Esophagus muscularis mucosa (tissue), 4 donors: ENCODE results near the gene IGSF21. TPM values are rescaled to one million over a fixed set of nuclear protein-coding genes. Genes with fewer than 3 reads are reported as not detected.

ENCODE experiments used
- DNase-seq: peaks from one replicate; pipeline ENCODE4 v3.0.0-alpha.2; 2017; ENCODE audit errors: extremely low spot score
- H3K27ac ChIP-seq, 4 donors: fragments of 200-600 bp; sonication (generic); replicated peaks in 1 of 4; 1 replicate in 3 of 4; 2 replicates in 1 of 4; pipeline ENCODE4 v1.5.1; 2016 to 2019; ENCODE audit warnings: mild to moderate bottlenecking in 1 of 4
- H3K27me3 ChIP-seq, 4 donors: fragments of 200-600 bp; sonication (generic); one replicate each; pipeline versions ENCODE4 v1.5.1 to v1.6.0; 2016 to 2019
- H3K36me3 ChIP-seq, 4 donors: fragments of 200-600 bp; sonication (generic); one replicate each; pipeline ENCODE4 v1.5.1; 2016 to 2019
- H3K4me1 ChIP-seq, 4 donors: fragments of 200-600 bp; sonication (generic); one replicate each; pipeline ENCODE4 v1.5.1; 2016 to 2019
- H3K4me3 ChIP-seq, 4 donors: fragments of 200-600 bp; sonication (generic); 1 replicate in 2 of 4; 2 replicates in 2 of 4; pipeline ENCODE4 v1.5.1; 2016 to 2019; ENCODE audit warnings: mild to moderate bottlenecking in 4 of 4, moderate library complexity in 1 of 4
- H3K9me3 ChIP-seq, 4 donors: fragments of 200-600 bp; sonication (generic); 1 replicate in 3 of 4; 2 replicates in 1 of 4; pipeline ENCODE4 v1.5.1; 2016 to 2019
- CTCF ChIP-seq, 3 experiments: fragments of 200-600 bp in 2 of 3; fragments of 450-650 bp in 1 of 3; sonication (generic) in 2 of 3; IDR thresholded peaks; one replicate each; pipeline ENCODE4 v1.5.1; 2017 to 2019; ENCODE audit warnings: antibody characterized with exemption in 3 of 3, mild to moderate bottlenecking in 2 of 3, moderate library complexity in 1 of 3
- EP300 ChIP-seq: sonication (generic); formaldehyde crosslinking; IDR thresholded peaks from one replicate; pipeline ENCODE4 v1.6.1; 2017; ENCODE audit warnings: antibody characterized with exemption
- POLR2A ChIP-seq: fragments of 450-650 bp; IDR thresholded peaks from one replicate; pipeline ENCODE4 v1.6.1; 2017; ENCODE audit warnings: antibody characterized with exemption, moderate library complexity, mild to moderate bottlenecking, low read depth
- POLR2AphosphoS5 ChIP-seq, 2 donors: sonication (generic); formaldehyde crosslinking; IDR thresholded peaks; one replicate each; pipeline ENCODE4 v1.6.1; 2017; ENCODE audit warnings: antibody characterized with exemption in 2 of 2
- WGBS: methylation state at CpG from one replicate; pipeline ENCODE4 v1.1.5; 2018; 5-methylcytosine and 5-hydroxymethylcytosine counted together
- intact Hi-C: fragments of 100-400 bp; cut with DNase I; formaldehyde crosslinking; loops from one replicate; pipeline ENCODE4 v1.15.1; 2023
- total RNA-seq, 4 donors: library from RNA; depleted of rRNA; stranded (reverse); fragments of >200 nt; gene quantifications; one replicate each; pipeline versions ENCODE4 v1.1.0 to v1.2.1, GENCODE V29; 2016

The IGSF21 gene
- total RNA-seq, 4 donors from 2014 or later: 1.1 to 2.7 (median 1.2) TPM

DNA sequence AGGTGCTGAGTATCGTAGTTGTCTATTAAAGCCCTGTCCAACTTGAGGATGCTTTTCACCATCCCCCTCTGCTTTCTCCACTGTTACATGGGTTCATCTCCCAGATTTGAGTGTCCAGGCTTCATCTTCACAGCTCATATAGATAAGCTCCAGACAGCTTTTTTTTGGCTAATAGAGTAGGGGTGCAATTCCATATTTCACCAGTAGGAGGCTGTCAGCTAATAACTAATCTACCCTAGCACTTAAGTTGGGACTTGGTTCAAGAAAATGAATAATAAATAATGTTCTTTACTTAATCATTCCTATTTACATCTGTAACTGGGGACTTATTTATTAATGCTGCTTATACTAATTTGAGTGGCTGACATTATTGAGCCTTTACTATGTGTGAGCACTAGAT is 124.5 kb downstream of the IGSF21 start:
- Histone ChIP-seq H3K4me1 (no peaks in the 10 kb centered on the region), H3K27me3 (peaks cover 0 to 60% (median 0%) of the 10 kb centered on the region in 4 donors), H3K36me3 (no peaks in the 10 kb centered on the region), H3K27ac (no peak overlapping the region), H3K4me3 (no peak overlapping the region), H3K9me3 (peaks cover 0 to 20% (median 13%) of the 10 kb centered on the region in 4 donors)
- DNase-seq: no peak
- 93% methylated on average over 1 of the region's 1 CpG for WGBS
- intact Hi-C loops: no loop called here
- TF ChIP-seq CTCF (IDR thresholded peaks at IDR 0.05) (peak in 1 of 3 experiments; percentile 11), POLR2A (no peak), POLR2AphosphoS5 (IDR thresholded peaks at IDR 0.05) (no peak), EP300 (no peak)

- Histone ChIP-seq H3K4me1 (no peaks in the 10 kb centered on the region), H3K4me3 (no peak overlapping the region), H3K9me3 (peaks cover 0 to 20% (median 13%) of the 10 kb centered on the region in 4 donors), H3K36me3 (no peaks in the 10 kb centered on the region), H3K27ac (no peak overlapping the region), H3K27me3 (peaks cover 0 to 57% (median 0%) of the 10 kb centered on the region in 4 donors)
- intact Hi-C loops: no loop called here
- DNase-seq: no peak
- TF ChIP-seq CTCF (IDR thresholded peaks at IDR 0.05): no peak
- TF ChIP-seq POLR2AphosphoS5 (IDR thresholded peaks at IDR 0.05): no peak
- TF ChIP-seq EP300: no peak
- no peak for TF ChIP-seq POLR2A
- WGBS: 95% methylated on average over 4 of the region's 5 CpGs
Measured at GRCh38 chr1:18233176-18233864, 125.7 kb downstream of the IGSF21 start.

DNA sequence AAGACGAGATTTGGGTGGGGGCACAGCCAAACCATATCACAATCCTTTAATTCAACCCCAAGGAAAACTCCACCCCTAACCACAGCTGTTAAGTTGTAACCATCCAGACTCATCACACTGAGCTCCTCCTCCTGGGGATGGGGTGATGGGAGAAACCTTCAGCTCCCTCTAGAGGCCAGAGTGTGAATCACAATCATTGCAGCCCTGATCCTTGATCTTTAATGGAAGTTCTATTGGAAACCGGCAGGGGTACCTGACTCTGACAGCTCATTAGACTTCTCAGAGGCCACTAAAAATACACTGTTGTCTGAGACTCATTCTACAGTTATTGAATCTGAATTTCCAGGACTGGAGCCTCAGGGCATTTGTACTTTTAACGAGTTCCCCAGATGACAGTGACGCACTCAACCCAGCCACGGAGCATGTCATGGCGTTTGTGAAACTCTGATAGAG is 127.2 kb downstream of the IGSF21 start:
- Histone ChIP-seq H3K4me1 (no peaks in the 10 kb centered on the region), H3K4me3 (no peak overlapping the region), H3K27ac (no peak overlapping the region), H3K27me3 (peaks cover 0 to 57% (median 0%) of the 10 kb centered on the region in 4 donors), H3K9me3 (peaks cover 0 to 20% (median 13%) of the 10 kb centered on the region in 4 donors), H3K36me3 (no peaks in the 10 kb centered on the region)
- no peak for DNase-seq
- 60% methylated on average over 6 of the region's 6 CpGs for WGBS
- intact Hi-C loops: no loop called here
- TF ChIP-seq POLR2AphosphoS5 (IDR thresholded peaks at IDR 0.05): no peak
- no peak for TF ChIP-seq POLR2A
- TF ChIP-seq CTCF (IDR thresholded peaks at IDR 0.05): peak; percentile 15 to 56 (median 35)
- no peak for TF ChIP-seq EP300

DNA sequence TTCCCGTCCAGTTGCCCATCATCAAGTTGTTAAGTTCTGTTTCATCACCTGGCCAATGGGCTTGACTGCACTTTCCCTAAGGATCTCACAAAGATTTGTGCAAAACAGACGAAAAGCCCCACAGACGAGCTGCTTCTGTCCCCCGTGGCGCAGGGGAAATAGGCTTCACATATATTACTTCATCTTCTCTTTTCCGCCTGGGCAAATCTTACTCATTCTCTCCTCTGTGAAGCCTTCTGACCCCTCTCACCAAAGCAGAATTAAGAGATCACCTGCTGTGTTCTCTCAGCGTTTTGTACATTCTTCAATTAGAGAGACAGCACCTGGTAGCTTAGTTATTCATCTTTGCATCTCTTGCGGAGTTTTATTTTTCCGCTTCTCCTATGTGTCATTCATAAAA is 129.8 kb downstream of the IGSF21 start:
- H3K36me3 ChIP-seq: no peaks in the 10 kb centered on the region
- no peak overlapping the region for H3K27ac ChIP-seq
- H3K27me3 ChIP-seq: peaks cover 0 to 59% (median 0%) of the 10 kb centered on the region in 4 donors
- H3K4me3 ChIP-seq: no peak overlapping the region
- intact Hi-C loops: no loop called here
- H3K4me1 ChIP-seq: no peaks in the 10 kb centered on the region
- 65% methylated on average over 9 of the region's 9 CpGs for WGBS
- no peak for DNase-seq
- no peak for TF ChIP-seq POLR2A
- no peak for TF ChIP-seq POLR2AphosphoS5 (IDR thresholded peaks at IDR 0.05)
- no peak for TF ChIP-seq CTCF (IDR thresholded peaks at IDR 0.05)
- TF ChIP-seq EP300: no peak
- H3K9me3 ChIP-seq: peaks cover 0 to under 1% (median under 1%) of the 10 kb centered on the region in 4 donors

DNA sequence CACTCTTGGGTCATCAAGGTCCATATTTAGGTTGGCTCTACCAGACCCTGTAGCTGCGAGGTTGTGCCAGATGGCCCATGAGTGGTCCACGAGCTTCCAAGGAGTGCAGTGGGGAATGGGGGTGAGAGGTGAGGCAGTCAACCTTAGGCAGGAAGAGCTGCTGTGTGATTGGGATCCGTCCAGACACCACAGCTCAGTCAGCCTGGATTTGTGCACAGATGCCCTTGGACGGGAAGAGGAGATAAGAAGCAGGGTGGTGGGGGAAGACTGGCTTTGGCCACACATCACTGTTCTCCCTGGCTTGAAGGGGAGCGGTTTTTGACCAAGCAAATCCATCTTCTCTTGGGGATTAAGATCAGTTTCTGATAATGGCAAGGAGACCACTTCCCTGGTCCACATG is 130.6 kb downstream of the IGSF21 start:
- intact Hi-C loops: no loop called here
- WGBS: 41% methylated on average over 5 of the region's 5 CpGs
- no peaks in the 10 kb centered on the region for H3K36me3 ChIP-seq
- H3K27ac ChIP-seq: no peak overlapping the region
- no peaks in the 10 kb centered on the region for H3K4me1 ChIP-seq
- no peak overlapping the region for H3K4me3 ChIP-seq
- H3K27me3 ChIP-seq: peaks cover 0 to 66% (median 0%) of the 10 kb centered on the region in 4 donors
- TF ChIP-seq CTCF (IDR thresholded peaks at IDR 0.05): no peak
- TF ChIP-seq POLR2AphosphoS5 (IDR thresholded peaks at IDR 0.05): no peak
- no peak for TF ChIP-seq POLR2A
- TF ChIP-seq EP300: no peak
- DNase-seq: no peak
- no peaks in the 10 kb centered on the region for H3K9me3 ChIP-seq
